ENCODE measurements around the gene NEK1.

NEK1 gene

DNA sequence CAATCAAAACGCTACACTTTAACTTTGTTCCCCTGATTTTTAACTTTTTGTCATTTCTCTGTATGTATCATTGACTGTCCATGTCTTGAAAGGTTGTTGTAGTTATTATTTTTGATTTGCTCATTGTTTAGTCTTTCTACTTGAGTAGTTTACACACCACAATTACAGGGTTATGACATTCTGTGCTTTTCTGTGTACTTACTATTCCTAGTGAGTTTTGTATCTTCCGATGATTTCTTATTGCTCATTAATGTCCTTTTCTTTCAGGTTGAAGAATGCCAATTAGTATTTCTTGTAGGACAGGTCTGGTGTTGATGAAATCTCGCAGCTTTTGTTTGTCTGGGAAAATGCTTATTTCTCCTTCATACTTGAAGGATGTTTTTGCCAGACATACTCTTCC, 252.4 kb downstream of the NEK1 start:
- no peak for DNase-seq

DNA sequence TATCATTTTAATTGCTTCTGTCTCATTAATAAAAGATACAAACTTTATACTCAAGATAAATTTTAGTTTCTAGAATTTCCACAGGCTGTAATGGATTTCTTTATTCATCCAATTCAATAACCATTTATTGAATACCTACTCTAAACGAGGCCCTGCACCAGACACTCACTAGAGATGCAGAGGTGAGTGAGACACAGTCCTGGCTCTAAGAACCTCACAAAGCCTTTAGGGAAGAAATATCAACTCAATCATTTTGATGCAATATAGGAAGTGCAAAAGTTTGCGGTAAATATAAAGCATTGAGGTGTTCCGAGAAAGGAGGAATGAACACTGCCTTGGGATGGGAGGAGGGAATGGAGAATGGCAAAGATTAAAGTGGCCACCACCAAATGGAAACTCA, 260.0 kb downstream of the NEK1 start:
- DNase-seq, result no peak

DNA sequence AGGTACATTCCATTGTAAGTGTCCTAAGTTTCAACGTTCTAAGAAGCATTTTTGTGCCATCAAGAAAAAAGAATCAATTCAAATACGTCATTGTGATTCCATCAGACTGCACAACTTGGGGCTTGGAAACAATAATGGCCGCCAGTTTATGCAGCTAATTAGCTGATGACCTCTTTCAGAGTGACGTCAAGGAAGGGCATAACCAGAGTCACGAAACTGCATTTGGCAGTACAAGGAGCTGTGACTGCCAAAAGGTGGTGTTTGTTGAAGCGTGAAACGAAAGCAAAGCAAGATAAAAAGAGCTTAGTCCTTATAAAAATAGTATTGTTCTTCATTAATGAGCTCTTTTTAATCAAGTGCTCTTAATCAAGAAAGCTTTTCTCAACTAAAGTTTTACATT, 260.5 kb downstream of the NEK1 start:
- DNase-seq, result no peak

DNA sequence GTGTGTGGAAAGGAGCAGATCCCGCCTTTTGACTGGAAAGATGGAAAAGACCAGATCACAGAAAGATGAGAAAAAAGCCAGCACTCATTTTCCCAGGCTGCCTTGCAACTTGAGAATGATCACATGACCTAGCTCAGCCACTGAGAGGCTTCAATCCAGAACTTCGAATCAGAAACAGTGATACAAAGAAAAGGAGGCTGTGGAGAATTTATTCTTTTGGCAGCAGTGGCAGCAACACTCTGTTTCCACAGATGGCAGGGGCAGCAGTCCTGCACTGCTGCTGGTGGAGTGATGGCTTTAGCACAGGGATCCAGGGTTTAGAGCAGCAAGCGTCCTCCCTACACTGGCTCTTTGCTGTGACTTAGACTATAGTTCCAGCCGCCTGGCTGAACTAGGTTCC, 263.8 kb downstream of the NEK1 start:
- no peak for DNase-seq

DNA sequence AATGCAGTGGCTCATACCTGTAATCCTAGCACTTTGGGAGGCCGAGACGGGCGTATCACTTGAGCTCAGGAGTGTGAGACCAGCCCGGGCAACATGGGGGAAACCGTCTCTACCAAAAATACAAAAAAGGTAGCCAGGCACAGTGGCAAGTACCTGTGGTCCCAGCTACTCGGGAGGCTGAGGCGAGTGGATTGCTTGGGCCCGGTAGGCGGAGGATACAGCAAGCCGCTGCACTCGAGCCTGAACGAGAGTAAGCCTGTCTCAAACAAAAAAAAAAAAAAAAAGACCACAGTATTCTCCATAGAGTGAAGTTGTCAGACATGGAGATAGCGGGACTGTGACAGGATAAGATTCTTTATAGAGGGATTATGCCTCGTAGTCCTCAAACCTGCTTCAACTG, 265.5 kb downstream of the NEK1 start:
- no peak for DNase-seq

DNA sequence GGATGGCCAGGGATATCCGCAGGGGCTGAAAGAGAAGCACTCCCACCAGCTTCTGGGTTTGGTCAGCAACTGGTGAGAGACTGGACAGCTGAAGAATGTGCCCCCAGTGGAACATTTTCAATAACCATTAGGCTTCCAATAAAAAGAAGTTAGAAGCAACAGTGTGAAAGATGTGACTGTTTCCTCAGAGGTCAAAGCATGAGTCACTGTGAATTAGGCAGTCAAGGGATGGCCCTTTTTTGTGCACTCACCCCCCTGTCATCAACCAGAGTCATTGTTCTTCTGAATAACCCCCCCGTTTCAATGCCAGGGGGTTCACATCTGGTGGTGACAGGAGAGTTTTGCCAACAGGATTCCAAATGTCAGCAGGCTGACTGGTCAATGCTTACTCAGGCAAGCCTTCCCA, 267.1 kb downstream of the NEK1 start:
- DNase-seq, result peak; percentile 40

Data from suppressor macrophage treated with lipopolysaccharide for 4 hours (primary cell).